Adipose tissue (tissue), 3 donors: ENCODE measurements around the gene ZBTB4. TPM values are rescaled to one million over a fixed set of nuclear protein-coding genes. Genes with fewer than 3 reads are reported as not detected.

Experiments used
- H3K27ac ChIP-seq: one replicate; pipeline ENCODE4 v1.5.1; 2013; ENCODE audit warnings: low read depth, low read length
- WGBS, 3 donors: extraction: QIAGEN DNeasy Blood & Tissue Kit; methylation state at CpG; one replicate each; pipeline ENCODE4 v1.1.7; 2013; 5-methylcytosine and 5-hydroxymethylcytosine counted together
- polyA plus RNA-seq, 3 donors: library from polyadenylated mRNA; stranded (reverse); fragments of 200-250 nt; gene quantifications; one replicate each; pipeline ENCODE4 v1.2.3, GENCODE V29; 2013
- donor health status: healthy with polysubstance abuse.
- donor health status: Bipolar disorder and iron deficiency.
- donor health status: healthy.

Gene ZBTB4
- polyA plus RNA-seq, 3 donors = 17.4 to 45.0 (median 32.9) TPM

DNA sequence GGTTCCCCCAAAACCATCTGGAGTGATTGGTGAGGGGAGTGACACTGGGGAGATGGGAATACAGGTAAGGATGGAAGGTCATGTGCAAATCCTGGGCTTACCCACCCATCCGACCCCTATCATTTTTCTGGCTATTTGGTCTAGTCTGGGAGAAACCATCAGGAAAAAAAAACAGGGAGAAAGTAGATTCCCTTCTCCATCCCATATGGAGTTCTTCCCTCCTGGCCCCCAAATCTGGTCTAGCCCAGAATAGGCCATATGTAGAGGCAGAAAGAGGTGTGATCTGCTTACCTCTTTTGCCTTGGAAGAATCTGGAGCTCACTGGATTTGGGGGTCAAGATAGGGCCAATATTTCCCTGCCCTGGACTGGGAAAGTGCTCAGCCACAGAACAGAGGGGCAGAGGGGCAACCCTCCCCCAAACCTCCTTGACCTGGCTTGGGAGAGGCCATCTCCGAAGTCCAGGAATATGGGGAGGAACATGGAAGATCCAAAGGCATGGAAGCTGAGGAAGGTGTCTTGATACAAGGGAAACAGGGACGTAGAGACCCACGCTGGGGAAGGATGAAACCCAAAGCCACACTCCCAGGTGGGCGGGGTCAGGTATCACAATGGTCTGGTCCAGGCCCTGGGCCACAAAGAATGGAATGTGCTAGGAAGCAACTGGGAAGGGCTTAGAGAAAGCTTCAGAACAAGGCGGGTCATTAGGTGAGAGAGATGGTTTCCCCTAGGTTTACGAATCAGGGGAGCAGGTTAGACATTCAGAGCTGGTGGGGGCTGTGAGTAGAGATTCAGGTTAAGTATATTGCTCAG lies 18.4 kb downstream of the ZBTB4 start:
- no peak overlapping the region for H3K27ac ChIP-seq
- WGBS, 3 donors = 94 to 98% (median 96%) methylated on average over 7 of the region's 7 CpGs

DNA sequence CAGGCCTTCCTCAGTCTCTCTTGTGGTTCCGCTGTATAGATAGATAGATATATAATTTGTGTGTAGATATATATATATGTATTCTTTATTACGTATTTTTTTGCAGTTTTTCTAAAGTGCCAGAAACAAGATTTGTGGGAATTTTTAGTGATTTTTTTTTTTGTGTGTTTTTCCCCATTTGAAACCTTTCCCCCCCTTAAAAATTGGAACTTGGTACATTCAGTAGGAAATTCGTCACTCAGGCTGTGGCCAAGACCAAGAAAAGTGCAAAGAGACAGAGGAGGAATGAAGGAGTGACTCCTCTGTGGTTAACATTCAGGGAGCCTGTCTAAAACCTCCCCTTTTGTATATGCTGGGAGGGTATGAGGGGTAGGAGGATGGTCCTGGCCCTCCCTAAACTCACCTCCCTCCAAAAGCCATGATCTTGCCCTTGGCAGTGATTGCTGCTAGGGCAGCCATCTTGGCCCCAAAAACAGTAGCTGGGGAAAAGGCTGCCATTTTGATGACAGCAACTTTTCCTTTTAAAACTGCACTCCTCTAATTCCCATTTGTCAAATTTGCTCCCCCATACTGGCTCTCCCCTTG lies 19.4 kb downstream of the ZBTB4 start:
- no peak overlapping the region for H3K27ac ChIP-seq
- 67 to 75% (median 75%) methylated on average over 3 of the region's 3 CpGs for WGBS, 3 donors

DNA sequence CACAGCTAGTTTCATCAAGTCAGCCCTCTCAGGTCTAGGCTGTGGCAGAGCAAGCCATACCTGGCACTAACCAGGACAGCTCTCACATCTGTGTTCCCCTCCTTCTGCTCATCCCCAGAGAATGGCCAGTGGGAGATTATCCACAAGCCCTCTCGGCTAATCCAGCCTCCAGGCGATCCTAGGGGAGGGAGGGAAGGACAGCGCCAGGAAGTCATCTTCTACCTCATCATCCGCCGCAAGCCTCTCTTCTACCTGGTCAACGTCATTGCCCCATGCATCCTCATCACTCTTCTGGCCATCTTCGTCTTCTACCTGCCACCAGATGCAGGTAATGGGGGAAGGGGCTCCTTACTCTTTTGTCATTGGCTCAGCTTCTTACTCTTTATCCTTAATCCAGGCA lies 31.0 kb downstream of the ZBTB4 start:
- 85 to 96% (median 90%) methylated on average over 6 to 7 of the region's 7 CpGs for WGBS, 3 donors

DNA sequence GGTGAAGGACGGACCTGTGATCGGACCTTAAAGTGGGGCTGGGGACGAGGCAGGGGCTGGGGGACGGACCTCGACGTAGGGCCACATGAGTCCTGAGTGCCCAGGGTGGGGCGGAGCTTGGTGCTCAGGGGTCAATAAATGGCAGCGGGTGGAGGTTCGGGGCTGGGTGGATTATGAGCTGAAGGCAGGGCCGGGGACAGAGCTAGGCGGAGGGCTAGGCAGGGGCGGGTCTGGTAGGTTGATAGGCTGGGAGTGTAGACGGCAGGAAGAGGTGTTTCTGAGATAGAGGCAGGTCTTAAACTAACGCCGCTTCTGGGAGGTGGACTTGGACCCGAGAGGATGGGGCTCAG lies 33.8 kb downstream of the ZBTB4 start:
- H3K27ac ChIP-seq = no peak overlapping the region
- 1 to 9% (median 2%) methylated on average over 16 of the region's 16 CpGs for WGBS, 3 donors

More for the DNA sequence above, 31.0 kb downstream of the ZBTB4 start:
- H3K27ac ChIP-seq = no peak overlapping the region

DNA sequence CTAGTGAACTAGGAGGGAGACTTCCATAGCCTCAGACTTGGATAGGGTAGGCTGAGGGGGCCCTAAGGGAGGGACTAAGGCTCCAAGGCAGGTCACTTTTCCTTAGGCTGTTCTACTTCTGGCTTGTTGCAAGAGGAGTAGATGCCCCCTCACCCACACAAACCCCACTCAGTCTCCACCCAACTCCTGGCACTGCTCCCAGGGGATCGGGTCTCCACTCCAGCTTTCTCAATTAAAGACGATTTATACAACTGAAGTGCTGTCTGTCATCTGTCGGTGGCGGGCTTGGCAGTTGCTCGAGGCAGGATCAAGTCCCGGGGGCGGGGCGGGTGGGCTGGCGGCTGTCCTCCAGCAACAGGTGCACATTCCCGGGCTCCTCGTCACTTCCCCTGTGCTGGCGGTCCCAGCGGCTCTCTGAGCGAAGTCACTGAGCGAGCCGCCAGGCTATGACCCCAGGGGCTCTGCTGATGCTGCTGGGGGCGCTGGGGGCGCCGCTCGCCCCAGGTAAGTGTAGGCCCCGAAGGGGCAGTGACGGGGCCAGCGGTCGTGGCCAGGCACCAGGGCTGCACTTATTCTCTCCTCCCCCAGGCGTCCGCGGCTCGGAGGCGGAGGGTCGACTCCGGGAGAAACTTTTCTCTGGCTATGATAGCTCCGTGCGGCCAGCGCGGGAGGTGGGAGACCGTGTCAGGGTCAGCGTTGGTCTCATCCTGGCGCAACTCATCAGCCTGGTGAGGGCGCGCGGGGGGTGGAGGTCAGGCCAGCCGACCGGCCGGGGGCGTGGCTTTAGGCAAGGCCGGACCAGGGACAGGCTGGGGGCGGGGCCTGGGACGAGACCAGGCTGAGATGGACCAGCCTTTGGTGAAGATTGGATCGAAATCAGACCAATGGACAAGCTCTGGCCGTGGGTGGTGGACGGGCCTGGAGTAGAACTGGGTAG lies 34.5 kb downstream of the ZBTB4 start, which contains the start of gene CHRNB1:
Gene CHRNB1, plus strand, starts transcription at position 380 of the 937 bp plus-strand sequence. Its CDS starts 67 bp downstream, at position 447.
- no peak within 1 kb of the TSS for H3K27ac ChIP-seq
- WGBS, 3 donors = 4 to 7% (median 6%) methylated on average over 50 to 51 of the region's 51 CpGs

DNA sequence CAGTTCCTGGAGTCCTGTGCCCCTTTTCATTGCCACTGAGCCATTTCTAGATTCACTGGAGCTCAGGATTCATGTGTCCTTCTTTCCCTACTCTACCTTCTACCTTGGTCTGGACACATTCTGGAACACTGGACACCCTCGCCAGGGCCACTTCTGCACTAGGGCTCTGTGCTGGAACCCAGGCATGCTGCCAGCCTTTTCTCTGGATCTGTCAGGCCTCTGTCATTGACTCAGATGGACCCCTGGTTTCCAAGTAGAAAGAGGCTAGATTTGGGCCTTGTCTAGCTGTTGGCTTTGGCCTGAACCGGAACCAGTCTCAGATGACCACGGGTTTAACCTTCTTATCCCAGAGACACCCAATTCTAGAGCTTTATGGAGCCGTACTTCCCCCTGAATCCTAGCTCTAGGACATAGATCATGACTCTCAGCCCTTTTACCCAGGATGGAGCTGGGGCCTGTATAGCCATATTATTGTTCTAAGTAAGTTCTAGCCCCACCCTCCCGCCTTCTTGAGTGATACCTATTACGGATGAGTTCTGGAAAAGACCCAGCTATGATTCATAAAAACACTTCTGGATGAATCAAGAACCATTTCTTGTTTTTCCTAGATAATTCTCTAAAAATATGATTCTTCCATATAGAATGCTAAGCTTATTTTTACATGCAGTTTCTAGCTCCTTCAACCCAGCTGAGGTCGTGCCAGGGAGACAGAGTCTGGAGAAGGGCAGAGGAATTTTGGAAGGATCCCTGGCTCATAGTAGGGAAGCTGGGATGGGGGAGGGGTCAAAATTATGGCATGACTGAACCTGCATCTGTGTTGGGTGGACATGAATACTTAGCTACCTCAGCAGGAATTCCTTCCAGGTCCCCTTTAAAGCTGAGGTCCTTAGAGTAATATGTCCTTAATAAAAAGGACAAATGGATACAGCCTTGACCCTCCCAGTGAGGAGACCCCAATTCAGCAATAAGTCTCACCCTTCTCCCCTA lies 35.6 kb downstream of the ZBTB4 start:
- 79 to 83% (median 80%) methylated on average over 7 of the region's 7 CpGs for WGBS, 3 donors
- H3K27ac ChIP-seq = no peak overlapping the region

DNA sequence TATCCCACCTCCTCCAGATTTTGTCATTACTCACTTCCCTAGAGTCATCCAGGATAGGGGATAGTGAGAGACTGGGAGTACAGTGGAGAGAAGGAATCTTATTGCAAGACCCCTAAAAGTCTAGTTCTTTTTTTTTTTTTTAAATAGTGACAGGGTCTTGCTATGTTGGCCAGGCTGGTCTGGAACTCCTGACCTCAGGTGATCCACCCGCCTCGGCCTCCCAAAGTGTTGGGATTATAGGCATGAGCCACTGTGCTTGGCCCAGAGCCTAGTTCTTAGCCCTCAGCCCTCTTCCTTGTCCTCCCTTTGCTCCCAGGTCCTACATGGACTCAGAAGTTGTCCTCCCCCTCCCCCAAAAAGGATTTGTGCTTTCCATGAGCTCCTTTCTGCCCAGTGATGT lies 37.3 kb downstream of the ZBTB4 start:
- WGBS, 3 donors = 89 to 100% (median 98%) methylated on average over 2 of the region's 2 CpGs
- no peak overlapping the region for H3K27ac ChIP-seq

DNA sequence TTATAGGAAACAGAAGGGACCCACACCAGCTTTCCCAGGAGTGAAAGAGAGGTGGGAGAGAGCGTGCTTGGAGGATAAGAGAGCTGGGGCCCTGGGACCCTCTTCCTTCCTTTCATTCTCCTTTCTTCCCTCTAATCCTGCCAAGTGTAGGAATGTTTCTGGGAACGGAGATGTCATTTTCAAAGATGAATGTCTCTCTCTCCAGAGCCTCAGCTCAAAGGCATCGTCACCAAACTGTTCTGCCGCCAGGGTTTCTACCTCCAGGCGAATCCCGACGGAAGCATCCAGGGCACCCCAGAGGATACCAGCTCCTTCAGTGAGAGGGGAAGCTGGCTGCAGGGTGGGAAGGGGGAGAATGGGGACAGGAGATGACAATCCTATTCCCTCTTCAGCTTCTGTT lies 38.2 kb downstream of the ZBTB4 start:
- 56 to 78% (median 59%) methylated on average over 7 of the region's 7 CpGs for WGBS, 3 donors
- no peak overlapping the region for H3K27ac ChIP-seq

DNA sequence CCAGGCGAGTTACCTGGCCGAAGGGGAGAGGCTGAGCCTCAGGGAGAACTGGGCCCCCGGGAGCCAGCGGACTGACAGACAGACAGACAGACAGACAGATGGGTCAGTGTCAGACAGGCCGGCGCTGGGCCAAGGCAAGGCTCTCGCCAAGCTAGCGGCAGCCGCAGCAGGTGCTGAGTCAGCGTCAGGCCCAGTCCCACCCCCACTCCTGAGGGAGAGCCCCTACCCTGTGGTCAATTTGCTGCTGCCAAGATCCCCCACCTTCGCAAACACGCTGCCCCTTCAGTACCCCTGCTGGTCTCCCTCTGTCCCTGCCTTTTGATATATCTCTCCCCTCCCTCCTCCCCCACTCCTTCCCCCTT lies 38.6 kb downstream of the ZBTB4 start:
- WGBS, 3 donors = 6 to 12% (median 11%) methylated on average over 11 to 12 of the region's 12 CpGs

DNA sequence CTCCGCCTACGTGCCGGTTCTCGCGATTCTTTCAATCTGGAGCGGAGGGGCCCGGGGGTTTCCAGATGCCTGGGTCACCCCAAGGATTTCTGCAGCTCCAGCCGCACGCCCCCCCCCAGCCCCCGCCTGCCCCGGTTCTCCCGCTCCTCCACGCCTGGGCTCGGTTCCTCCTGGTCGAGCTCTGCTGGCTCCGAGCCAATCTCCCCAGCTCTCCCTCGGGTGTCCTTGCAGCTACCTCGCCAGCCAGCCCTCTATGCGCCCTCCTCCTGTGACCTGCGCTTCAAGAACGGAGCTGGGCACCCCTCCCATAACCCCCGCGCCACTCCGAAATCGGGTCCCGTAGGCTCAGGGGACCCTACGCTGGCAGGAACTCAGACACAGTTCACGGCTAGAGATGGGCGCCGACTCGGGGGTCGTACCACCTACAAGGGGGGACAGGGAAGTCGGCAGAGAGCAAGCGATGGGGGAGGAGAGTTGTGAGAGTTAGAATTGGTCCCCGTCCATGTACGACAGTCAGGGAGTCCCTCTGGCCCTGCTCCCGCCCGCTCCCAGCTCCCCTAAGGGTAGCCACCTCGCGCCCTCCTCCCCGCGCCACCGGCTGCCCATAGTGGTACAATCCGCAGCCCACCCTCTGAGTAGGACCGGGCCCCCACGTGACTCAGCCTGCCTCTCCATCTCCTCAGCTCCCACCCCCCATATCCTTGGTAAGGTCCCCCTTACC lies 39.2 kb downstream of the ZBTB4 start:
- WGBS, 3 donors = 1 to 3% (median 2%) methylated on average over 41 to 46 of the region's 46 CpGs
- no peak overlapping the region for H3K27ac ChIP-seq

More for the DNA sequence above, 38.6 kb downstream of the ZBTB4 start:
- no peak overlapping the region for H3K27ac ChIP-seq

DNA sequence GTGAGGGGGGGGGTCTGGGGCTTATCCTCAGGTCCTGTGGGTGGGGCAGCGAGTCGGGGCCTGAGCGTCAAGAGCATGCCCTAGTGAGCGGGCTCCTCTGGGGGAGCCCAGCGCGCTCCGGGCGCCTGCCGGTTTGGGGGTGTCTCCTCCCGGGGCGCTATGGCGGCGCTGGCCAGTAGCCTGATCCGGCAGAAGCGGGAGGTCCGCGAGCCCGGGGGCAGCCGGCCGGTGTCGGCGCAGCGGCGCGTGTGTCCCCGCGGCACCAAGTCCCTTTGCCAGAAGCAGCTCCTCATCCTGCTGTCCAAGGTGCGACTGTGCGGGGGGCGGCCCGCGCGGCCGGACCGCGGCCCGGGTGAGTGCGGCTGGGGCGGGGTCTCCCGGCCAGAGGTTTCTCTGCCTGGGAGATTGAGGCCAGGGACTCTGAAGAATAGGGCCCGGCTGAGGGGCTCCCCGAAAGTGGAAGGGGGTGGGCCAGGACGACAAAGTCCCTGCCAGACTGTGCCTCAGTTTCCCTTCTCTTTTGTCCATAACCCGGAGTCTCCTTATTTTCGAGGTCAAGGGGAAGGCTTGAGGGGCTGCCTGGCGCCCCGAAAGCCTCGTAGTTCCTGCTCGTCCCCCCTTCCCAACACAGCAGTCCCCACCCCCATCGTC lies 39.8 kb downstream of the ZBTB4 start, which contains the start of gene FGF11:
Gene FGF11, plus strand, starts transcription at position 51 of the 651 bp plus-strand sequence. Its CDS starts 109 bp downstream, at position 160.
- no peak within 1 kb of the TSS for H3K27ac ChIP-seq
- 1 to 5% (median 3%) methylated on average over 38 to 50 of the region's 50 CpGs for WGBS, 3 donors

DNA sequence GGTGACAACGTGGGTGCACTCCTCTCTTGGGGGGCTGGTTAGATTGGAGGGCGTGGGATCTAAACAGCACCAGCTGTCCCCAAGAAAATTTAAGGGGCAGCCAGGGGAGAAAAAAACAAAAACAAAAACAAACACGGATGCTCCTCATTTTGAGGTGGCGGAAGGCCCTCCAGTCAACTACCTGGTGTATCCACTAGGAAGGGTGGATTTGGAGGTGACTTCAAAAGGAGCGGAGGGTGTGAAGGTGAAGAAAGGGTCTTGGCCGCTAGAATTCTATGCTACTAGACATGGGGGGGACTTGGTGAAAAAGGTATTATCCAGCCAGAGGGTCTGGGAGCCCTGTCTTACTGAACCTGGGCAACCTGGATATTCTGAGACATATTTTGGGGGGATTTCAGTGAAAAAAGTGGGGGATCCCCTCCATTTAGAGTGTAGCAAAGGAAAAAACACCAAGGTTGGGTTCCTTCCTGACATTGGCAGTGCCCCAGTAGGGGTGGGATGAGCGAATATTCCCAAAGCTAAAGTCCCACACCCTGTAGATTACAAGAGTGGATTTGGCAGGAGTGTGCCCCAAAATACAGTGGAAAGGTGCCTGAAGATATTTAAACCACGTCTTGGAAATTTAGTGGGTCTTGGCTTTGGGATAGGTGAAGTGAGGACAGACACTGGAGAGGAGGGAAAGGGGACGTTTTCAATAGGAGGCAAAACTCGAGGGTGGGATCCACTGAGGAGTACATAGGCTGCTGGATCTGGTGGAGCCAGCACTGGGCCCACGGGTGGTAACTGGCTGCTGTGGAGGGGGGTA lies 40.6 kb downstream of the ZBTB4 start:
- 45 to 68% (median 46%) methylated on average over 11 of the region's 11 CpGs for WGBS, 3 donors
- no peak overlapping the region for H3K27ac ChIP-seq

DNA sequence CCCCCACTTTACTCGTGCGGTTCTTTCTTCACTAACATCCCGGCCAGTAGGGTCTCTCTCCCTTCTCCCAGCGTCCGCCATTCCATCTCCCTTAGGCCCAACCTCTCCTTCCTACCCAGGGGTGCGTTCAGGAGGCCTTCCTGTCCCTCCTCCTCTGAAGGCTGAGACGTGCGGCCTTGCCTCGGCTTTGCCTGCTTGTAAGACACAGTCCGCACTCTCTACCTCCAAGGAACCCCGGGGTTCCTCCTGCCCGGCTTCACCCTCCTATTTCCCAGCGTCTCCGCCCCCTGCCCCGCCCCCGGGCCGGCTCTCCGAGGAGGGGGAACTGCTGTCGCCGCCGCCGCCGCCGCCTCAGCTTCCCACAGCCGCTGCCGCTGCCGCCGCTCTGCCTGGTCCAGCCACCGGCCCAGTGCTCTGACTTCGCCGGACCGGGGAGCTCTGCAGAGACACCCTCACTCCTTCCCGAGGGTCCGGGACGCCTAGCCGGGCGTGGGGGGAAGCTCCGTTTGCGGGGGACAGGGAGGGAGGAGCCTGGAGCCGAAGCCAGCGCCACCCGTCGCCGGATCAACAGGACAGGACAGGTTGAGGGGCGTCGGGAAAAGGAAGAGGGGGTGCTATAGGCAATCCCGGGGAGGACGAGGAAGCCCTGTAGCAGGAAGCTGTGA lies 41.3 kb downstream of the ZBTB4 start:
- WGBS, 3 donors = 10 to 50% (median 13%) methylated on average over 47 to 48 of the region's 48 CpGs
- H3K27ac ChIP-seq = no peak overlapping the region

DNA sequence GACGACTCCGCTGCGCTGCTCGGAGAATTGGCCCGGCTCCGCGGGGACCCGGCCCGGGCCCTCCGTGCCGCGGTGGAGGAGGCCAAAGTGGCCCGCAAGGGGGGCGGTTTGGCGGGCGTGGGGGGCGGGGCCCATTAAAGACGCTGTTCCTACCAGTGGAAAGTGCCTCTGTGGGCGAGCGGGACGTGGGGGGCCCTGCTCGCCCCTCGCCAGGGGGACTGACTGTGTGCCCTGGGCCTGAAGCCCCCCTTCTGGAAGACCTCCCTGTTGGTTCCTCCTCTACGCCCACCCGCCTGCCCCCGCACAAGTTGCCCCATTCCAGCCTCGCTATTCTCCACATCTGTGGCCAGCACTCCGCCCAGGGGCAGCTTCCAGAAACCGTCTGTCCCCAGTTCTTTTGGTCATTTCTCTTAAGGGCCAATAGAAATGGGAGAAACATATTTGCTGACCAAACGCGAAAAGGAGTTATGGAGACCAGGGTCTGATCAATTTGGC lies 42.0 kb downstream of the ZBTB4 start:
- WGBS, 3 donors = 29 to 31% (median 30%) methylated on average over 17 to 31 of the region's 31 CpGs
- H3K27ac ChIP-seq = no peak overlapping the region
